GM10248 (cell line): ENCODE results near the gene GPSM1.

Experiments used
- CTCF ChIA-PET: fragments of 300-600 bp; sonication (Branson Sonifier 250); formaldehyde crosslinking; extraction: SDS; loops from one replicate; lab custom pipeline; 2021; ENCODE audit warnings: antibody characterized with exemption; lab: Yijun Ruan, JAX
- POLR2A ChIA-PET: fragments of 350-650 bp; sonication (Branson Sonifier 250); formaldehyde crosslinking; extraction: SDS; loops from one replicate; lab custom pipeline; 2020; ENCODE audit warnings: antibody characterized with exemption; lab: Yijun Ruan, JAX
- DNase-seq: peaks from one replicate; pipeline ENCODE4 v3.0.0; 2012; ENCODE audit errors: extremely low spot score
- CTCF ChIP-seq: IDR thresholded peaks from 2 replicates; pipeline ENCODE4 v1.5.1; 2012; ENCODE audit warnings: mild to moderate bottlenecking, low read depth; ENCODE audit errors: extremely low read depth, missing control alignments, control extremely low read depth

The GPSM1 gene

GRCh38 chr9:136302527-136302926, 24.8 kb upstream of the GPSM1 start:
- ChIA-PET POLR2A (no interaction called here), CTCF (interaction anchor here (1.3 kb wide), 1 partner anchor 19 kb away, joined by 3 read pairs; no protein-coding TSS in a partner anchor)
- no peak for TF ChIP-seq CTCF
- no peak for DNase-seq

- ChIA-PET POLR2A (no interaction called here), CTCF (no interaction called here)
- no peak for TF ChIP-seq CTCF
- no peak for DNase-seq
Observed at GRCh38 chr9:136303066-136303824, 24.1 kb upstream of the GPSM1 start.

- DNase-seq = no peak
- no peak for TF ChIP-seq CTCF
- CTCF ChIA-PET = no interaction called here
- POLR2A ChIA-PET = no interaction called here
Observed at GRCh38 chr9:136303825-136304416, 23.4 kb upstream of the GPSM1 start, which contains the start of gene CCDC187. Gene CCDC187, minus strand, starts transcription at chr9:136304094. Its CDS starts 264 bp downstream, at chr9:136303830.

GRCh38 chr9:136304456-136304855, 22.9 kb upstream of the GPSM1 start:
- TF ChIP-seq CTCF = no peak
- CTCF ChIA-PET = interaction anchor here (1.1 kb wide), 1 partner anchor 59 kb away, joined by 3 read pairs; no protein-coding TSS in a partner anchor
- POLR2A ChIA-PET = no interaction called here
- no peak for DNase-seq

- DNase-seq = no peak
- TF ChIP-seq CTCF = no peak
- ChIA-PET CTCF (interaction anchor here (1.1 kb wide), 1 partner anchor 58 kb away, joined by 3 read pairs; no protein-coding TSS in a partner anchor), POLR2A (no interaction called here)
Observed at GRCh38 chr9:136304981-136305380, 22.4 kb upstream of the GPSM1 start.

GRCh38 chr9:136305804-136306203, 21.5 kb upstream of the GPSM1 start:
- POLR2A ChIA-PET = no interaction called here
- no peak for TF ChIP-seq CTCF
- CTCF ChIA-PET = interaction anchor here (1.1 kb wide), 1 partner anchor 57 kb away, joined by 3 read pairs; no protein-coding TSS in a partner anchor
- DNase-seq = no peak
